ENCODE measurements around the gene SLC13A4. TPM values are rescaled to one million over a fixed set of nuclear protein-coding genes. Genes with fewer than 3 reads are reported as not detected.

The SLC13A4 gene
- total and polyA plus RNA-seq, 2 donors (not counting 3 experiments of a cell fraction or from before 2014, with no cell fraction given): not detected

DNA sequence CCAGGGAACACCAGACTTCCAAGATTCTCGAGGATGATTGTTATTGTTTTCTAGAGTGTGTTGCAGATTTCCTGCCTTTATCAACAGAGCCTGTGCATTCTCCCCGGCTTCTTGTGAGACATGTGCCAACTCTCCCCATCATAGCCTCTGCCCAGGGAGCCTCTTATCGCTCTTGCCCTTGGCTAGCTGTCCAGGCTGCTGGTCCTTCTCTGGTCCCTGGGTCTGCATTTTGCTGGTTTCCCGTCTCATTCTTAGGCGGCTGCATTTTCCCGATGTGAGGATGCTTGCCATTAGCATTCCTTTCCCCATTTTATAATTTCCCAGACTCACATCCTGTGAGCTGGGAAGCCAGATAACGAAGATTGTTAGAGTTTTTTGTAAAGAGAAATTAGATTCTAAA lies 15.2 kb downstream of the SLC13A4 start:
- H2AFZ ChIP-seq (ENCODE audit: low read depth, low read length): peak overlapping the region; percentile 90
- intact Hi-C loops (cut with micrococcal nuclease): loop anchor here (1.0 to 5.0 kb wide), 3 partner anchors 35 to 85 kb away; partner anchors contain the start of gene FAM180A

More for the DNA sequence above, 15.2 kb downstream of the SLC13A4 start:
- dilution Hi-C loops (cut with MboI; ENCODE audit: extremely low pct_ligation_motif_present, low sequenced_read_pairs): no loop called here
- DNase-seq (ENCODE audit: low read depth, low spot score) (peak; percentile 61), FAIRE-seq (peak; percentile 76)
- peak overlapping the region; percentile 50 for H3K4me2 ChIP-seq (ENCODE audit: insufficient read depth, low read length)
- H3K9me3 ChIP-seq (replicated peaks; ENCODE audit: control insufficient read depth, insufficient read depth, low read length): no peaks in the 10 kb centered on the region
- POLR2A ChIA-PET: no interaction called here
- no peaks in the 10 kb centered on the region for H4K20me1 ChIP-seq (replicated peaks; ENCODE audit: control insufficient read depth, extremely low read depth, insufficient read depth, low read length)
- CTCF ChIA-PET: interaction anchor here (1.0 to 3.7 kb wide), 7 partner anchors 8 to 42 kb away, joined by 3 to 14 read pairs (median 7); no protein-coding TSS in a partner anchor
- no peak overlapping the region for H3K4me3 ChIP-seq (replicated peaks in 1 of 3; ENCODE audit: insufficient read depth in 1 of 3, low read depth in 1 of 3, low read length in 3 of 3)
- H3K79me2 ChIP-seq (ENCODE audit: control insufficient read depth, insufficient read depth, low read length): no peaks in the 10 kb centered on the region
- peak overlapping the region; percentile 27 for H3K27ac ChIP-seq (ENCODE audit: insufficient read depth, low read depth, low read length)
- TF ChIP-seq, protein P1, sequence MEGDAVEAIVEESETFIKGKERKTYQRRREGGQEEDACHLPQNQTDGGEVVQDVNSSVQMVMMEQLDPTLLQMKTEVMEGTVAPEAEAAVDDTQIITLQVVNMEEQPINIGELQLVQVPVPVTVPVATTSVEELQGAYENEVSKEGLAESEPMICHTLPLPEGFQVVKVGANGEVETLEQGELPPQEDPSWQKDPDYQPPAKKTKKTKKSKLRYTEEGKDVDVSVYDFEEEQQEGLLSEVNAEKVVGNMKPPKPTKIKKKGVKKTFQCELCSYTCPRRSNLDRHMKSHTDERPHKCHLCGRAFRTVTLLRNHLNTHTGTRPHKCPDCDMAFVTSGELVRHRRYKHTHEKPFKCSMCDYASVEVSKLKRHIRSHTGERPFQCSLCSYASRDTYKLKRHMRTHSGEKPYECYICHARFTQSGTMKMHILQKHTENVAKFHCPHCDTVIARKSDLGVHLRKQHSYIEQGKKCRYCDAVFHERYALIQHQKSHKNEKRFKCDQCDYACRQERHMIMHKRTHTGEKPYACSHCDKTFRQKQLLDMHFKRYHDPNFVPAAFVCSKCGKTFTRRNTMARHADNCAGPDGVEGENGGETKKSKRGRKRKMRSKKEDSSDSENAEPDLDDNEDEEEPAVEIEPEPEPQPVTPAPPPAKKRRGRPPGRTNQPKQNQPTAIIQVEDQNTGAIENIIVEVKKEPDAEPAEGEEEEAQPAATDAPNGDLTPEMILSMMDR (IDR thresholded peaks at IDR 0.05; ENCODE audit: extremely low read depth in 1 of 2, insufficient read depth in 1 of 2, low read depth in 1 of 2, low read length in 2 of 2): no peak
- TF ChIP-seq FOS (IDR thresholded peaks at IDR 0.05; ENCODE audit: borderline replicate concordance, insufficient read depth, low read length) (no peak), EZH2 (IDR thresholded peaks at IDR 0.05; ENCODE audit: borderline replicate concordance, low read depth, low read length, severe bottlenecking) (no peak), JUN (IDR thresholded peaks at IDR 0.05; ENCODE audit: borderline replicate concordance, insufficient read depth, insufficient read length, low read depth) (no peak)
- H3K9me1 ChIP-seq (replicated peaks; ENCODE audit: control insufficient read depth, extremely low read depth, insufficient read depth, low read length): no peaks in the 10 kb centered on the region
- no peaks in the 10 kb centered on the region for H3K36me3 ChIP-seq (ENCODE audit: control insufficient read depth in 2 of 2, extremely low read depth in 1 of 2, insufficient read depth in 2 of 2, low read length in 2 of 2)
- H3K9ac ChIP-seq (replicated peaks; ENCODE audit: extremely low read depth, insufficient read depth, low read length): no peak overlapping the region
- peaks cover 15% of the 10 kb centered on the region for H3K4me1 ChIP-seq (ENCODE audit: control insufficient read depth, extremely low read depth, insufficient read depth, low read length)
- H3K27me3 ChIP-seq (ENCODE audit: control insufficient read depth in 2 of 2, insufficient read depth in 2 of 2, low read length in 2 of 2): no peaks in the 10 kb centered on the region
- BruUV-seq (replicated peaks): no TSS peak
